Measurements from ENCODE around the gene FBXO24.
"Not testable (repeated sequence)": the region's sequence is repeated elsewhere in the genome, so short reads cannot be mapped to it uniquely, and the experiment has no call there.

Gene FBXO24

GRCh38 chr7:100546129-100546925 lies 39.8 kb upstream of the FBXO24 start:
- H3K27ac Mint-ChIP-seq: peak overlapping the region; percentile 88 to 93 (median 89)
- H3K4me3 Mint-ChIP-seq: peak overlapping the region; percentile 0 to 35 (median 34)
- peaks cover 1% of the 10 kb centered on the region for H3K27me3 Mint-ChIP-seq (ENCODE audit: low read depth)
- H3K4me1 Mint-ChIP-seq: peaks cover 49% of the 10 kb centered on the region
- H3K36me3 Mint-ChIP-seq (ENCODE audit: low read depth): peaks cover 5% of the 10 kb centered on the region
- no peaks in the 10 kb centered on the region for H3K9me3 Mint-ChIP-seq
- TF ChIP-seq CTCF (IDR thresholded peaks at IDR 0.05; ENCODE audit: unreplicated experiment in 3 of 3): no peak

GRCh38 chr7:100546926-100547800 lies 39.0 kb upstream of the FBXO24 start:
- H3K36me3 Mint-ChIP-seq (ENCODE audit: low read depth): peaks cover 5% of the 10 kb centered on the region
- H3K4me1 Mint-ChIP-seq: peaks cover 46% of the 10 kb centered on the region
- H3K27me3 Mint-ChIP-seq (ENCODE audit: low read depth): no peaks in the 10 kb centered on the region
- peak overlapping the region; percentile 88 to 93 (median 89) for H3K27ac Mint-ChIP-seq
- TF ChIP-seq CTCF (IDR thresholded peaks at IDR 0.05; ENCODE audit: unreplicated experiment in 3 of 3): no peak
- H3K4me3 Mint-ChIP-seq: peak overlapping the region in 2 of 3 experiments; percentile 6 to 21
- H3K9me3 Mint-ChIP-seq: no peaks in the 10 kb centered on the region

DNA sequence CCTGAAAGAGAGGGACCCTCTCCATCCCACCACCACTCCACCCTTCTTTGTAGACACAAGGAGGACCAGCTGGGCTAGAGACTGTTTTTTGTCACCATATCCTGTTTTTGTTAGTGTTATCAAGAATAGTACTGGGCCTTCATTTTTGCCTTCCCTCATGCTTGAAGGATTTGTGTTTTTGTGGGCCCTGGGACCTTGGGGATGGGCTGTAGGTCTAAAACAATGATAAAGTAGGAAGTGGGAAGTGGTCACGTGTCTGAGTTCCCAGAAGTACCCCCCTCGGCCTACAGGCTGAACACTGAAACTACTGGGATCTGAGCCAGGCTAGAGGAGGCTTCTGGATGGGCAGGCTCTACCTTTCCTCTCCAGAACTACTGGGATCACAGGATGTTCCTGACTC lies 38.3 kb upstream of the FBXO24 start:
- Mint-ChIP-seq H3K4me3 (no peak overlapping the region), H3K27me3 (ENCODE audit: low read depth) (no peaks in the 10 kb centered on the region), H3K9me3 (no peaks in the 10 kb centered on the region), H3K27ac (peak overlapping the region; percentile 88 to 93 (median 89)), H3K36me3 (ENCODE audit: low read depth) (peaks cover 10% of the 10 kb centered on the region), H3K4me1 (peaks cover 42% of the 10 kb centered on the region)
- no peak for TF ChIP-seq CTCF (IDR thresholded peaks at IDR 0.05; ENCODE audit: unreplicated experiment in 3 of 3)

DNA sequence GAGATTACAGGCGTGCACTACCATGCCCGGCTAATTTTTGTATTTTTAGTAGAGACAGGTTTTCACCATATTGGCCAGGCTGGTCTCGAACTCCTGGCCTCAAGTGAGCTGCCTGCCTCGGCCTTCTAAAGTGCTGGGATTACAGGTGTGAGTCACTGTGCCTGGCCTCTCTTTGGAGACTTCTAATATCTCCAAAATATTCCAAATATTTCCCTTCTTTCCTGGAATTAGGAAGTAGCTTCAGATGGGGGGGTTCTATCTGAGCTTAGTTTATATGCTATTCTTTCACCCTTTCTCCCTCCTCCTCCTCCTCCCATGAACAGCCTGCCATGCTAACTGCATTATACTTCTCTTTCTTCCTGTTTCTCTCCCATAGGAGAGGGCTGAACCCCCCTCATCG lies 37.7 kb upstream of the FBXO24 start:
- not testable (repeated sequence) for H3K9me3 Mint-ChIP-seq; H3K27me3 Mint-ChIP-seq (ENCODE audit: low read depth); H3K4me3 Mint-ChIP-seq
- peaks cover 42% of the 10 kb centered on the region for H3K4me1 Mint-ChIP-seq
- peaks cover 13% of the 10 kb centered on the region for H3K36me3 Mint-ChIP-seq (ENCODE audit: low read depth)
- peak overlapping the region; percentile 67 to 93 (median 74) for H3K27ac Mint-ChIP-seq

GRCh38 chr7:100552532-100552931 lies 33.6 kb upstream of the FBXO24 start:
- Mint-ChIP-seq H3K4me1 (peaks cover 9% of the 10 kb centered on the region), H3K4me3 (no peak overlapping the region), H3K27ac (no peak overlapping the region), H3K36me3 (ENCODE audit: low read depth) (peaks cover 25% of the 10 kb centered on the region), H3K27me3 (ENCODE audit: low read depth) (no peaks in the 10 kb centered on the region), H3K9me3 (no peaks in the 10 kb centered on the region)
- no peak for TF ChIP-seq CTCF (IDR thresholded peaks at IDR 0.05; ENCODE audit: unreplicated experiment in 3 of 3)

- peaks cover 25% of the 10 kb centered on the region for H3K36me3 Mint-ChIP-seq (ENCODE audit: low read depth)
- H3K4me3 Mint-ChIP-seq: no peak overlapping the region
- H3K9me3 Mint-ChIP-seq: no peaks in the 10 kb centered on the region
- H3K27ac Mint-ChIP-seq: no peak overlapping the region
- TF ChIP-seq CTCF (IDR thresholded peaks at IDR 0.05; ENCODE audit: unreplicated experiment in 3 of 3): no peak
- H3K27me3 Mint-ChIP-seq (ENCODE audit: low read depth): no peaks in the 10 kb centered on the region
- H3K4me1 Mint-ChIP-seq: peaks cover 5% of the 10 kb centered on the region
Measured at GRCh38 chr7:100553032-100553431, 33.1 kb upstream of the FBXO24 start.

Measured in nephron (organoid).